GM19351 (cell line): ENCODE results near the gene AKT3.

Source experiments
- ATAC-seq: cut with Tn5 transposase; IDR thresholded peaks from one replicate; pipeline ENCODE4 v1.9.1; 2021; ENCODE audit warnings: mild to moderate bottlenecking, moderate library complexity; ENCODE audit not compliant: unreplicated experiment

AKT3 gene

DNA sequence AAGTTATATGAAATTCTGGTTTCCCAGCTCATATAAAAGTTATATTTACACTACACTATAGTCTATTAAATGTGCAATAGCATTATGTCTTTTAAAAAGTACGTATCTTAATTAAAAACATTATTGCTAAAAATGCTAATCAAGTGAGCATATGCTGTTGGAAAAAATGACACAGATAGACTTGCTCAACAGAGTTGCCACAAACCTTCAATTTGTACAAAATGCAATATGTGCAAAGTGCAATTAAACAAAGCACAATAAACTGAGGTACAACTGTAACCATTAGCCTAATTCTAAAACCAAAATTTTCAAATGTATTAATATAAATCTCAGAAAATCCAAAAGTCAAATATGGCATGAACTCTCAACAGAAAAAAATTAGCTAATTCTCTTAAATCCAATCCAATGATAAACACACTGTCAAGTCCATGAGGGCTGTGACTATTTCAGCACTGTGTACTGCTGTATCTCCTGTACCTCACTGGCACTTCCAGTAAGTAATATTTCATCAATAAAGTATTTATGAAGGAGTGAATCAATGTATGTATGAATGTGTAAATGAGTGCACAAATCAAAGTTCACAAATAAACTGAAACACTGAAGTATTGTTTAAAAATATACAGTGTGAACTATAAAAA, 116.3 kb downstream of the AKT3 start:
- no peak for ATAC-seq

DNA sequence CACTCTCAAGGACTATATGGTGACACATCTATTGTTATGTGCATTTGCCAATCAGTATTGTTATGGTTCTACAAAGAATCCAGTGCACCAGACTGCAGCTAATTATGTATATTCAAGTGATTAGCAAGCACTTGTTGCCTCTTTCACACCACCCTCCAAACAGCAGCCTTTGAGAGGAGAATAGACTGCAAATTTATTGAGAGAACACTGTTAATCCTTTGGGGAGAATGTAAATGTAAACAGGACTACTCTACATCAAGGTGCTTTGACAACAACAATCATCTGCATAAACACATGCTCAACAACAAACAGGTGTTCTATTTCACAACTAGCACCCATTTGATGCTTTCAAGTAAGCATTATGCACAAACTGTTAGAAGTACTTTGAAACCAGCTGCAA, 117.4 kb downstream of the AKT3 start:
- ATAC-seq = no peak

DNA sequence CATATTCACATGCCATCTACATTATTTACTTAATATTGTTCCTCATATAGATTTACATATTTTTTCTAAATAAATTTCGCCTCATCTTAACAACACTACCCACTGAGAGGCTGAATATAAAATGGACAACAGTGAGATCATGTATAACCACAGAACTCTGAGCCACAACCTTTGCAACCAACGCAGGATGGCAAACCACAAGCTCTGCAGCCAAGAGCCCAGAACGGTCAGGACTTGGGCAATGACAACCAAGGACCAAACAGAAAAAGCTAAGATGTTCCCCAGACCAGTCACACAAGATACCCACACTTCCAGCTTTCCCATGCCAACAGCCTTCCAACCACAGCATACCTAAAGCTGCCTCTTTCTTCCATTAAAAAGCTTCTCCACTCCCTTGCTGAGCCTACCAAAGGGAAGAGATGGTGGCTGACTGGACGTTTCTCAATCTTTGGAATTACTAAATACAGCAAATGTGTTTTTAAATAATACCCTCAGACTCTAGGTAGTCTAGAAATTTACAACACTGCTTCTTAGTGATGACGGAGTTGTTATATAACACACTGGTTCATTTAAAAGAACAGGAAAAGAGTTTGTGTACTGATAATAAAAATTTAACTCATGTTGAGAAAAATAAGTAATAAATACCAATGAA, 117.9 kb downstream of the AKT3 start:
- ATAC-seq = no peak

DNA sequence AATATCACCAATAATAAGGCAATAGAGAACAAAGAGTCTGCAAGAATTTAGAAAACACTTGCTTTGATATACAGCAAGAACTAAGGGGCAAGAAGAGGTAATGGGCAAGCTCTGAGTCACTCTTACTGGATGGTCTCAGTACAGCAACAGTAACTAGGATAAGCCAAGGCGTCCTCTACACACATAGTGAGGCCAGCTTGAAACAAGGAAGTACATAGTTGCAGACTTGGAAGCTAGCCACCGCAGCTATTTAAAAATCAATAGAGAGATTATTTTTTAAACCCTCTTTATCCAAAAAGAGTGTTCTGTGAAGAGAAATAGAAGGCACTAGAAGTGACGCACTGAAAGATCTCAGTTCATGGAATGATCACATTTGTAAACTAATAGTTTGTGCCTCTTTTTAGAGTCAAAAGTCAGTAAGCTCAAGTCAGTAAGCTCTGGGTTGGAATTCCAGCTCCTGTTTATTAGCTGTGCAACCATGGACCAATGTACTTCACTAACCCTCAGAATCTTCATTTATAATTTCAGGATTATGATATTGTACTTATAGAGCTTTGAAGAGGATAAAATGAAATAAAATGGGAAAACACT, 118.6 kb downstream of the AKT3 start:
- no peak for ATAC-seq

DNA sequence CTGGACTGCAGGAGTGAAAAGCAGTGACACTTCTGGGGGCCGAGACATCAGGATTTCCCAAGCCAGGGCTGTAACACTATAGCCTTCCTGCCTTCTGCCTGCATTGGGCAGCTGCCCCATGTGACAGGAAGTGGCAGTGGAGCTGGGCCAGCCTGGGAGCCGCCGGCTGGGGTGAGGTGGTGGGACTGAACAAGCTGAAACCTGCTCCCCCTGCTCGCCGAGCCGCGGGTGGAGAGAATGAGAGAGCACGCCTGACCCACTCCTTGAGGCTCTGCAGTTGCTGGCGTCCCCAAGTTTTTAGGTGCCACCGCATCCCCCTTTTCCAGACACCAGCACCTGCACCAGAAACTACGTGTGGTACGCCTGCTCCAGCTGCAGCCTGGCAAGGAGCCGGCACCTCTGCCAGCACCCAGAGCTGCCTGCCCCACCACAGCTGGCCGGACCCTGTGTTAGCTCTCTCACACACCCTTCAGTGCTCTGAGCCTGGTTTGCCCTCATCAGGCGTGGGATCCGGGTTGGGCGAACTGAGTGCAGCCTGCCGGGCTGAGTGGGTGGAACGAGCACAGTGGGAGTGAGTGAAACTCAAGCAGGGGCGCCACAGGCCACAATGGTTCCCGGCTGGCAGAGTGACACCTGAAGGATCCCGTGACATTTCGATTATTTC, 119.4 kb downstream of the AKT3 start:
- ATAC-seq = no peak

DNA sequence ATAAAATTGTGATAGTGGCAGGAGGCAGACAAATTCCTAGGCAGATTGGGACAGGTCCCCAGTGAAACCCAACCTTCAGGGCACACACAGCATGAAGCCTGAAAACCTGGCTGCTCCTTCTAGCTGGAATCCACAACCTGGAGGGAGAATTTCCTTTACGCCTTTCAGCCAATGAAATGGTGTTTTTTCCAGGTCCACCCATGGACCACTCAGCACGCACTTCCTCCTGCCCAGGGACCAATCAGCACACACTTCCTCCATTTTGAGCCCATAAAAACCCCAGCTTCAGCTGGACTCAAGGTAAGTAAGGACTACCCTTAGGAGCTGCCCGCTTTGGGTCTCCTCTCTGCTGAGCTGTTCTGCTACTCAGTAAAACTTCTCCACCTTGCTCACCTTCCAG, 120.1 kb downstream of the AKT3 start:
- ATAC-seq = no peak

DNA sequence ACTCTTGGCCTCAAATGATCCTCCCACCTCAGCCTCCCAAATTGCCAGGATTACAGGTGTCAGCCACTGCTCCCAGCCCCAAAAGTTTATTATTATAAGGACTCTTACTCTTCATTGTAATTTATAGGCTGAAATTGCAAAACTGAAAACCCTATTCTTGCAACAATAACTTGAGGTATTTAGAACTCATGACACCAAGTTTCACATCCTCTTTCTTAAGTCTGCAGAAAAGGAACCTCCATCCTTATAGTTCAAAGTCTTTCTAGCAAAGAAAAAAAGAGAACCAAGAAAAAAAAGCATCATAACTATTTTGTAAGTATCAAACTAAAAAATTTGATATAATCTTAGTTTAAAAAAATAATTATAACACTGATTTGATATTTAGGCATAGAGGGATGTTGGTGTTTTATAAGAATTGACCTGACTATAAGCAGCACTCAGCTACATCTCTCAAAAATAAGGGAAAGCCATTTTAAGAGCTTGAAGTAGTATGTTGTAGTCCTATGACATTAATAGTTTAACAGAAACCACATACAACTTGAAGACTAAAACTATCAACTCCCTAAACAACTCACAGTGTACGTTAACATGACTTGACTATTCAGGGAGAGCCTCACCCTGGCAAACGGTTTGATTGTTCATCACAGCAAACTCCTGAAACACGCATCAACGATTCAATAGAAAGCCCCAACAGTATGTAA, 122.4 kb downstream of the AKT3 start:
- peak; percentile 86 for ATAC-seq

DNA sequence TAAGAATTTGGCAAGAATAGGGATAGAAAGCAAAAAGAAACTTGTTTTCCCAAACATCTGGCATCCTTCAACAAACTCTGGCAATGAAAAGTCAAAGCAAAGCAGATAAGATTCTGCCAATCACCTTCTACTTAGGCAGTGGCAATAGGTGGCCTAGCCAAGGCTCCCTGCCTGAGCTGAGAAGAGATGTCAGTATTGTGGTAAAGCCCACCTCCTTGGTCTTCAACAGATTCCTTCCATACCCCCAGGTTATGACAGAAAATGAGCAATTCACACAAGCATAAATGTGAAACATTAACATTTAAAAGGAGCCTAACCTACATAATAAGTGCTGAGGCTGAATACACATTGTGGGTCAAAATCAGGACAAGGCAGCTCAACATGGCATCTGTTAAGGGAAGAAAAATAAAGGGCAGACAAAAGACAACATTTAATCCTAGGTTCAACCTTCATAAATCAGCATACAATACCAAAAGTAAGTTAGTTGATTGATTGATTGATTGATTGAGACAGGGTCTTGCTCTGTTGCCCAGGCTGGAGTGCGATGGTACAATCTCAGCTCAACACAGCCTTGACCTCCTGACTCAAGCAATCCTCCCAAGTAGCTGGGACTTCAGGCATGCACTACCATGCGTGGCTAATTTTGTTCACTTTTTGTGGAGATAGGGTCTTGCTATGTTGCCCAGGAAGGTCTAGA, 123.1 kb downstream of the AKT3 start:
- peak; percentile 2 for ATAC-seq

DNA sequence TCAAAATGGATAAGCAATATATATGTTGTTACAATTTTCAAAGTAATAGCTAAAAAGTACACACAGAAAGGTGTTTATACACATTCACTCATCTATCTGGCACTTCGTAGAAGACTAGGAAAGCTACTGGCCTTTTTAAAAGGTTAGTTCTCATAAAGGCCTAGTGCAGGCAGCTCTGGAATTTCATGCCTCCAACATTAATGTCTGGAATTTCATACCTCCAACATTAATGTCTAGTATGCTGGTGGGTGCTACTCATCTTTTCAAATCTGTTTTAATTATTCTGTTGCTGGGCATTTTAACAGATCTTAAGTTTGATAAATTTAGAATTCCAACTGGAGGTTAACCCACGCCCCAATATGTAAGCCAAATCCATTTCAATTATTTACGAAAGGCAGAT, 124.2 kb downstream of the AKT3 start:
- no peak for ATAC-seq

DNA sequence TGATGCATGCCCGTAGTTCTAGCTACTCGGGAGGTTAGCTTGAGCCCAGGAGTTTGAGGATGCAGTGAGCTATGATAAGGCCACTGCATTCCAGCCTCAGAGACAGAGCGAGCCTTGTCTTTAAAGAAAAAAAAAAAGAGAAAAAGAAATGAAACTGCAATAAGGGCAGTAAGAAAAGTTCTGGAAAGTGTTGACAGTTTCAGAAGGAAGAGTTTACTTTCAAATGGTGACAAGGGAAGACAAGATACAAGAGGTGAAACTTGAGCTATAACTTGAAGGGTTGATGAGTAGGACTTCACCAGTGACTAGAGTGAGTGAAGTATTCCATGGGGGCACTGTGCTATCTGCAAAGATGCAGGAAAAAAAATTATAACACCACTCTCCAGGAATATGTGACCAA, 125.0 kb downstream of the AKT3 start:
- ATAC-seq = no peak

DNA sequence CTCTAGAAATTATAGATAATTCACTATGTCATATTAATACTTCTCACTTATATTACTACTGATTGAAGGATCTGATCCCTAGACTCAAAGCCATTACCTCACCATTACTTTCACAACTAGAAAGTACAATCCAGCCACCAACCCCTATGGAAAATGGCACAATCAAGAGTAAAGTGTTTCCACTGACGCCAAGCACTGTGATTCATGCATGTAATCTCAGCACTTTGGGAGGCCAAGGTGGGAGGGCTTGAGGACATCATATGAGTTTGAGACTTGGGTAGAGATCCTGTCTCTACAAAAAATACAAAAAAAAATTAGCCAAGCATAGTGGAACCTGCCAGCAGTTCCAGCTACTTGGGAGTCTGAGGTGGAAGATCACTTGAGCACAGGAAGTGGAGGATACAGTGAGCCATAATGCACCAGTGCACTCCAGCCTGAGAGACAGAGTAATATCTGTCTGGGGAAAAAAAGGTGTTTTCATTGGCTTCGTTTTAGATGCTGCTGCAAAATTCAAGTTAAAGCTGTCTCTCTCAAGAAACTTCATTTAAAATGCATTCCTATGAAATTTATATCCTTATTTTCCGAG, 126.5 kb downstream of the AKT3 start:
- no peak for ATAC-seq

DNA sequence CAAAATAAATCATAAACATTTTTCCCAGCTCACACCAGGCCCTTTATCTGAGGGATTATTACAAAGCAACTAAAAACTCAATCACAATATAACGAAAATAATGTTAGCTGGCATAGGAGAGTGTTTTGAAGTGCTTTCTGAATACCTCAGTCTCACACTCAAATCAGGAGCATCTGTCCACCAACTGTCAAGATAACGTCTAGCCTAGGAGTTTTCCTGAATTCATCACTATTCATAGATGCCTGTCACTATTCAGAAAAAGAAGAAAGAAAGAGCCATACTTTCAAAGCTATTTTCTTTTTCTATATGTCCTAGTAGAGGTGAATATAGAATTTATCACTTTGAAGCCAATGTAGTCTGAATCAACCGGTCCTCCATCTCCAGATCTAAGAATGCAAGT, 127.0 kb downstream of the AKT3 start:
- no peak for ATAC-seq

DNA sequence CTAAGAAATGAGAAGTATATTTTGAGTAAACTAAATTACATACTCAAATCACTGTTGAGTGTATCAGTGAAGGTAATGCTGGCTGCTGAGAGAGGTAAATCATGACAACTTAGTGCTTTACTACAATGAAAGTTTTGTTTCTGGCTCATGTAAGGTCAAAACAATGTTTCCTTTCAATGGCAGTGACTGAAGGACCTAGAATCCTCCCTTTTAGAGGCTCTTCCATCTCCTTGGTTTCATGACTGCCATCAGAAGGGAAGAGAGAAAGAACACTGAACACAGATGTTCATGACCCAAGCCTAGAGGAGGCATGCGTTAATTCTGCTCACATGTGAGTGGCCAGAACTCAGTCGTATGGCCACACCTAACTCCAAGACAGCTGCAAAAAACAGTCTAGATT, 130.6 kb downstream of the AKT3 start:
- ATAC-seq = no peak

DNA sequence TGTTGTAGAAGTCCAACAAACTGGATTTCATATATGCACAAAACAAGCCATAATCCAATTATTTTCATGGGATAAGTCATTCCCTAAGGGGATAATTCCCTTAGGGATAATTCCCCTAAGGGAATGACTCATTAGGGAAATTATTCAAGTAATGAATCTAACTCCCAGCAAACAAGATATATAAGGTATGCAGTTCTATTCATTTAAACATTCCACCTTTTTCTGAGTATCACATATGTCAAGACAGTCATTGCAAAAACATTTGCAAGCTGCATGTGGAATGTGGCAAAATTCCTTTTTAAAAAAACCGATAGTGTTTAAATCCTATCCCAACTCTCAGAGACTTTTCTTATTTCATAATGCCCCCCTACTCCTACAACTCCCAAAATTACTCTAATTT, 131.2 kb downstream of the AKT3 start:
- no peak for ATAC-seq

DNA sequence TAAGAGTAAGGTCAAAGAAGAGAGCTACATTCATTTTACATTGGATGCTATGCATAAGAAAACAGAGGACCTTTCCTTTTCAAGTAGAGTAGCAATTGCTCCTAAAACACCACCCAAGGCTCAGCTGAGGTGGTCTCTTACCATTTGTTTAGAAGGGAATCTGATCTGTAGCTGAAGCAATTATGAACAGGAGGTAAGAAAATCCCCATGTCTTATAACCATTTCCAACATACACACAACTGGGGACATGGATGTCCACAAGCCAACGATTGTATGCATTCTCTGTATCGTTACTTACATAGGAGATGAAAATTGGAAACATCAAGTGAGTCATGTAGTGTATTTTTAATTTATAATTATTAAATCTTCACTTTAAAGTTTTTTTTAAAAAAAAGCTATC, 132.0 kb downstream of the AKT3 start:
- ATAC-seq = no peak

DNA sequence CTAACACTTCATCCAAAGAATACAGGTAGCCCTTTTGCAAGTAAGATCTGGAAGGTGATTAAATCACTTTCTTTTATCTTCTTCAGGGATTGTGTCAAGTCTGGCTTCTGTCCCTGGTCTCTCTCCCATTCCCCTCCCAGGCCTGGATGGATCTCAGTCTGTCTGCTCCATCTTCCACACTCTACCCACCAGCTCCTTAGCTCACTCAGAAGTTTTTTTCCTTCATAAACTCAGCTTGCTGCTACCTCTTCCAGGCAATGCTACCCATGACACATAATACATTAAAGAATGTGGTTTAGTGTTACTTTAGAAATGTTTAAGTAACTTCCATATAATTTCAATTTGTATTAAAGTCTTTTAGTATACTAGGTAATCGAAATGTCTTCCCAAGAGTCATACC, 133.1 kb downstream of the AKT3 start:
- ATAC-seq = no peak

DNA sequence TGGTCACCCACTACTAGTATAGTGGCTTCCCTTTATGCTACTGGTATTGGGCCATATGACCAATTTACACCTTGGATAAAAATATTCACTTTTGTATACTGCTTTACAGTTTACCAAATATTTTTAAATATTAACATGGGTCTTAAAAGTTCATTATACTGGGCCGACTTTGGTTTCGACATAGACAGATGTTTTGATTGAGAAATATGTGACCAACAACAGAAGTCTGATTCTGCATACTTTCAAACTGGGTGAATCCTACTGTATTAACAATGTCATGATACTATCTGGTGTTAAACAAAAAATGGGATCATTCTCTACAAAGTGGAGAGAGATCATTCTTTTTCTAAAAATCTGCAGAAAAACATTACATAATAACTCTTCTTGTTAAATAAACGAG, 134.8 kb downstream of the AKT3 start:
- ATAC-seq = no peak

DNA sequence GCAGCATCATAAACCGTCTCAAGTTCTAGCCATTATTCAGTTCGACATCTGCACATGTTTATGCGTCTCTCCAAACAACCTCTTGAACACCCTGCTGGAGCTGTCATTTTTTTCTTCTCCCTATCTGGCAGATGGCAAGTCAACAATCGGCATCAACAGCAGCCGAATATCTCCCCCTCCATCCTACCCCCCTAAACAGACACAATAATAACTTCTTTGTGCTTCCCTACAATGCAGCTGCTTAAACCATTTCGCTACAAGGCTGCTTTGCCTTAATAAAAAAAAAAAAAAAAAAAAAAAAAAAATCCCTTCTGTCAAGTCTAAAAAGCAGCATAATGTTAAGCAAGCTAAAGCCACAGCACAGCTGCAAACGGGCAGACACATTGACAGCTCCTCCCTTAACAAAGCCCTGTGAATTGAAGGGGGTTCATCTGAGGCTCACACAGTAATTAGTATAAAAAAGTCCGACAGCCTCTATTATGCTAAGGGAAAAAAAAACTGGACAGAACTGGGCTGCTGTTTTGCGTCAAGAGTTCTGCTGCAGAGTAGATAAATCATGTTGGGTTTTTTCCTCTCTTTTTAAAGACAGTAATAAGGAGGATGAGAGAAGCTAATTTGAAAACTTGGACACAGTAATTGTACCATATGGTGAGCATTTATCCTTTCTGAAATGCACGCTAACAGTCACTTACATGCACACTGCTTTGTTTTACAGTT, 136.4 kb downstream of the AKT3 start:
- ATAC-seq = no peak

DNA sequence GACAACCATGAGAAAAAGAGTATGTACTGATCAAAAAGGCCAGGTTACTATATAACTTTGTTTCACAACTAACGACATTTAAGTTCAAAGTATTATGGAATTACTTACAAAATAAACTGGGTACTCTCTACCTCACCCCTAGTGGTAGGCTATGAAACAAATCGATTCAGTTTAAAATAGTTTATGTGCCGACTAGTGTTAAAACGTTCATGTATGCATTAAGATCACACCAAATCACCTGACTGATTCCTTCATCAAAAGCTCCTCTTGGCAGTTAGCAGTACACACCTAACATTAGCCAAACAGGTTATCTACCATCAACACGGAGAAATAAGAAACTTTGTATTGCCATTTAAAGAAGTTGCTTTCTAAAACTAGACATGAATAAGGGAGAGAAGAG, 137.1 kb downstream of the AKT3 start:
- no peak for ATAC-seq

DNA sequence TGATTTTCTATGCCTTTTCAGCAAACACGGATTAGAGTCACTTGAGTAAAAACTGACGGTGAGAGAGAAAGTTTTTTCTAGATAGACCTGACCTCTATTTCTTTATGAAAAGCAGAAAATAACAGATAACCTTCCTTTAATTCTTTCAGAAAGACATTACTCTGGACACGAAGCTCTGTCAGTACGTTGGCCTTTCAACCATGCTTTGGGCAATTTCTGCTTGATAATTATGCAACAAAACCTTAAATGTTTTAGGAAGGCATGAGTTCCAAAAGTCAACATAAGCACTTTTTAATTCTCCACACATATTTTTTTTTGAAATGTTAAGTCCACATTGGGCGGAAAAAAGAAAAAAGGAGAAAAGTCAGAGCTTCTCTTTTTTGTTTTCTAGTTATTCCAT, 137.8 kb downstream of the AKT3 start:
- no peak for ATAC-seq
